ENCODE results near the gene CTF1.
"Not testable (repeated sequence)": the region's sequence is repeated elsewhere in the genome, so short reads cannot be mapped to it uniquely, and the experiment has no call there.

The CTF1 gene

DNA sequence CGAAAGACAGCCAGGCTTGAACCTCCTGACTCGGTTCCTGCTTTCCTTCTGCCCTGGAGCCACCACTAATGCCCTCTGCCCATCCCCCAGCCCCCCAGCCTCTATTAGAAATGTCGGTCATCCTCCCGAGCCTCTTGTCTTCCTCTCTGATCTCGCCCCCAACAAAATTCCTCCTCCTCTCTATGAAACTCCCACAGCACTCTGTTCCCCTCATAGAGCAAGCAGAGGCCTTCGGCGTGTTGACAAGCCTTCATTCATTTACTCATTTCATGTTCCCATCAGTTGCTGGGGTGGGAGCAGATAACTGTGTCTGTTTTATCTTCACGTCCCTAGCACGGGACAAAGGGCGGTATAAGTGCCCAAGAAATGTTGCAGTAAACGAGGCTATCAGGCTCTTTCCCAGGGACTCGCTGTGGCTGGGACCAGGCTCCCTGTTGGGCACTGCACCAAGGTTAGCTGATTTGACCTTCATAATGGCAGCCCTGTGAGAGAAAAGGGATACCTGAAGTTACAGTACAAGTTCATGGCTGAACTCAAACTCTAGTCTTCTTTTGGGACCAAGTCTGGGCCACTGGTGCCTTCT is 34.7 kb downstream of the CTF1 start:
- no peak for DNase-seq

- DNase-seq: peak; percentile 35
Measured at GRCh38 chr16:30934827-30935557, 38.6 kb downstream of the CTF1 start.

DNA sequence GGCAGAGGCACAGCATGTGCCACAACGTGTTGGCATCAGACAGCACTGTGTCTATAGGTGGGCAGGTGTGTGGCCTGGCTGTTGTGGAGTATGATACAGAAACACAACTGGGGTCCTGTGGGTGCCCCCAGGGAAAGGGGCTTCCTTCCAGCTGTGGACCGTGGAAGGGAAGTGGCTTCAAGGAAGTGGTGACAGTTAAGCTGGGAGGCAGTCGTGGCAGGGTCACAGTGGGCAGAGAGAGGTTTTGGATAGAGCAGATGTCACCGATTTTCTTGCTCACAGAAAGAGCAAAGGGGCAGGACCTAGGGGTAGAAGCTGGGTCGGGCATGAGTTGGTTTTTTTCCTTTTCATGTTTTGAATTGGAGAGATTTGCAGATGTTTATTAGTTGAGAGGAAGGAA is 41.3 kb downstream of the CTF1 start:
- DNase-seq: no peak

DNA sequence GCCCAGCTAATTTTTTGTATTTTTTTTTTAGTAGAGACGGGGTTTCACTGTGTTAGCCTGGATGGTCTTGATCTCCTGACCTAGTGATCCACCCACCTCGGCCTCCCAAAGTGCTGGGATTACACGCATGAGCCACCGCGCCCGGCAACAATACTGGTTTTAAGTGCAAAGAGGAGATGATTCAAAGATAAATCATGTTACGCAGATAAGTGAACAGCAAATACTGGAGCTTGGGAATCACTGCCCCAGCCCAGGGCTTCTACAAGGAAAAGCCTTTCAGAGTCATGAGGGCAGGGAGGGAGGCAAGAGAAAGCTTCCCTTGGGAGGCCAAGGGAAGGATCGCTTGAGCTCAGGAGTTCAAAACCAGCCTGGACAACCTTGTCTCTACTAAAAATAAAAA is 43.2 kb downstream of the CTF1 start:
- not testable (repeated sequence) for DNase-seq

GRCh38 chr16:30941600-30942425 is 45.4 kb downstream of the CTF1 start:
- DNase-seq: peak; percentile 75

GRCh38 chr16:30942426-30942806 is 46.0 kb downstream of the CTF1 start:
- no peak for DNase-seq

DNA sequence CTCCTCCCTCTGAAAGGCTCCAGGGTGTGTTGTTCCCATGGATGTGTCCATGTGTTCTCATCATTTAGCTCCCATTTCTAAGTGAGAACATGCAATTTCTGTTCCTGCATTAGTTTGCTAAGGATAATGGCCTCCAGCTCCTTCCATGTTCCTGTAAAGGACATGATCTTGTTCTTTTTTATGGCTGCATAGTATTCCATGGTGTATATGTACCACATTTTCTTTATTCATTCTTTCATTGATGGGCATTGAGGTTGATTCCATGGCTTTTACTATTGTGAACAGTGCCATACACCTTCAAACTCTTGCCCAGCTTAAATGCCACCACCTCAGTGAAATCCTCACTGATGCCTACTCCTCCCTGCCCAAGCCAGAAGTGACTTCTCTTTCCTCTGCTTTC is 47.9 kb downstream of the CTF1 start:
- no peak for DNase-seq

DNA sequence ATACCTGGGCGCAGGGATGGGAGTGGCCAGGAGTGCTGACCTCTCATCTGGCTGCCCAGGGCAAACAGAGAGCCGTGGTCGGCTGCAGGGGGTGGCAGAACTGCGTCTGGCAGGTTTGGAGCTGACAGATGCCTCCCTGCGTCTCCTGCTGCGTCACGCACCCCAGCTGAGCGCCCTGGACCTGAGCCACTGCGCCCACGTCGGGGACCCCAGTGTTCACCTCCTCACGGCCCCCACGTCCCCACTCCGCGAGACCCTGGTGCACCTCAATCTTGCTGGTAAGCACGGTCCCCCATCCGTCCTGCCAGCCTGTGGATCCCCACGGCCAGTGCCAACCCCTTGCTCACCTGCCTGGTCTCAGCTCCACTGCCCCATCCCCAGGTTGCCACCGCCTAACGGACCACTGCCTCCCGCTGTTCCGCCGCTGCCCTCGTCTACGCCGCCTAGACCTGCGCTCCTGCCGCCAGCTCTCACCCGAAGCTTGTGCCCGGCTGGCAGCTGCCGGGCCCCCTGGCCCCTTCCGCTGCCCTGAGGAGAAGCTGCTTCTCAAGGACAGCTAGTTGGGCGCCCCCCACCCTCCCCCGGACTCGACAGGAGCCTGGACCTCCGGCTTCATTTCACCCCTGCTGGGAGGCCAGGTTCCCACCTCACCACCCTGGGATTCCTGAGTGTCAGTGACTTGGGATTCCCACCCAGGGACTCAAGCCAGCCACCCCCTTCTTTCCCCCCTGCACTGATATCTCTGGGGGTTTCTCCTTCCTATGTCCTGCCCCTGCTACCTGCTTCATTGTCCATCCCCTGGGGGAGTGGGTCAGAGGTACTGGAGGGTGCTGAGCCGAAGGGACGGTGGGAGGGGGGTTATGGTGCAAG is 50.5 kb downstream of the CTF1 start:
- DNase-seq: no peak

DNA sequence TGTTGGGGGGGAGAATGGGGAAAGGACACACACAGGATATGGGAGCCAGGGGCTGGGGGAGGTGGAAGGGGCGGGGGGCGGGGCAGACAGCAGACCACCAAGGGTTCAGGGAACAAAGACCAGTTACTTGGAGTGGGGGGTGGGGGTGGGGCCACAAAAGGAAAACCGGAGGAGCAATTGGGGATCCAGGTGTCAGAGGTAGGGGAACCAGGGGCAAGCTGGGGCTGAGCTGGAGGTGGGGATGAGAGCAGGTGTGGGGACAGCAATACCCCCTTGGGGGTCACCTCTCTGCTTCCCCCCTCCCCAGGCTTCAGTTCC is 51.1 kb downstream of the CTF1 start:
- DNase-seq: no peak

DNA sequence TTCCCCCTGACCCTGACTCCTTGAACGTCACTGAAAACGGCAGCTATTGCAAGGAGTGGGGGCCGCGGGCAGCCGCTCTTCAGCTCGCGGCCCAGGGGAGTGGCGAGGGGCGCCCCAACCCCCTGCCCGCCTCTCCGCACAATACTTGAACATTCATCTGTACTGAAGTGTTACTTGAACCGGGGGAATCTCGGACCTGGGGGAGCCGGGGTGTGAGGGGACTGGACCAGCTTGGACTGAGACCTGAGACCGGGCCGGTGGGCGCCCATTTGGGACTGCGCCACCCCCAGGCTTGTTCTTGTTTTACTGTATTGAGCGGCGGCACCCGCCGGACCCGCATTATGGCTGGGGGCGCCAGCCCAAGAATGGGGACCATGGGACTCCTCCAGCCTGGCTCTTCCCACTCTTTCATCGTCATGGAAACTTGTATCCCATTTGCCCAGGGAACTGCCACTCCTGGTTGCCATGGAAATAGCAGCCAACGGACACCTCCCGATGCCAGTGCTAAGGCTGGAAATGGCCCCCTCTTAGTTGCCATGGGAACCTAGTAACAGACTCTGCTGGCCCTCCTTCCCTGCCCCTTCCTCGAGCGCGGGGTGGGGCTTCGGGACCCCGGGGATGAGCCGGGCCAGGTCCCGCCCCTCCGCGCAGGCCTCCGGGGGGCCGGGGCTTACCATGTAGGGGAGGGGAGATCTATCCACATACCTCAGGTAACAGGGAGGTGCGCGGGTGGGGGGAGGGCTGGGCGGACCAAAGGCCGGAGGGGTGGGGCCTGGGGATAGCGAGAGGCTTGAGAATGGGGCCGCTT is 51.6 kb downstream of the CTF1 start:
- peak; percentile 37 for DNase-seq

DNA sequence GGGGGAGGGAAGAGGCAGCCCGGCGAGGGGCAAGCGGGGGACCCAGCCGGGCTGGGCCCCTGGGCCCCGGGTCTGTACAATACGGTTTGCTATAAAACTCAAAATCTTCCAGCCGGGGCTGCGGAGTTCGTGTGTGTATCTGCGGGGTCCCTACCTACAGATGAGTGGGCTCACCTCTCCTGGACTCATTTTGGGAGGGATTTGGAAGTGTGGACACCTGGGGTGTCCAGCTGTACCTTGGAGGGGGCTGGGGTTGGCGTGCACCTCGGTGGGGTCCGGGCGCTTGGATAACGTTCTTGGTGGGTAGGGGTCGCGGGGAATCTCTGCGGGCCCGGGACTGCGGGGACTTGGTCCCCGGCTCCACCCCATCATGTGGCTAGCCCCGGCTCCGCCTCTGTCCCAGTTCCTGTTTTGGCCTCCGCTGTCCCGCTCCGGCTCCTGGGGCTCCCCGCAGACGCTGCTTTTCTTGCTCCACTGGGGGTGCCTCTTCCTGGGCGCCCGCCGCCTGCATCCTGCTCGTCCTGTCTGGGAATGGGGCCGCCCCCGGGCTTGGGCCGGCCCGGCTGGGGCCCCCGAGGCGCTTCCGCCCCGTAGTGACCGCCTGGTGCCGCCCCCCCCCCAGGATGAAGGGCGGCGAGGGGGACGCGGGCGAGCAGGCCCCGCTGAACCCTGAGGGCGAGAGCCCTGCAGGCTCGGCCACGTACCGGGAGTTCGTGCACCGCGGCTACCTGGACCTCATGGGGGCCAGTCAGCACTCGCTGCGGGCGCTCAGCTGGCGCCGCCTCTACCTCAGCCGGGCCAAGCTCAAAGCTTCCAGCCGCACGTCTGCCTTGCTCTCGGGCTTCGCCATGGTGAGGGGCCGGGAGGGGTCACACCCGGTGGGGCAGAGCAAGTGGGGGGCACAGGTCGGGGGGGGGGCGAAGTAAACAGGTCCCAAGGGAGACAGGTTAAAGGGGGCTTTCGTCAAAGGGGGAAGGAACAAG is 52.5 kb downstream of the CTF1 start, which contains the start of gene ORAI3:
TSS of gene ORAI3 (plus strand) at position 402 of the 983 bp plus-strand sequence. CDS start at position 624, 222 bp downstream.
- peak; percentile 45 for DNase-seq

- DNase-seq: peak; percentile 32
Measured at GRCh38 chr16:30949650-30950515, 53.5 kb downstream of the CTF1 start.

DNA sequence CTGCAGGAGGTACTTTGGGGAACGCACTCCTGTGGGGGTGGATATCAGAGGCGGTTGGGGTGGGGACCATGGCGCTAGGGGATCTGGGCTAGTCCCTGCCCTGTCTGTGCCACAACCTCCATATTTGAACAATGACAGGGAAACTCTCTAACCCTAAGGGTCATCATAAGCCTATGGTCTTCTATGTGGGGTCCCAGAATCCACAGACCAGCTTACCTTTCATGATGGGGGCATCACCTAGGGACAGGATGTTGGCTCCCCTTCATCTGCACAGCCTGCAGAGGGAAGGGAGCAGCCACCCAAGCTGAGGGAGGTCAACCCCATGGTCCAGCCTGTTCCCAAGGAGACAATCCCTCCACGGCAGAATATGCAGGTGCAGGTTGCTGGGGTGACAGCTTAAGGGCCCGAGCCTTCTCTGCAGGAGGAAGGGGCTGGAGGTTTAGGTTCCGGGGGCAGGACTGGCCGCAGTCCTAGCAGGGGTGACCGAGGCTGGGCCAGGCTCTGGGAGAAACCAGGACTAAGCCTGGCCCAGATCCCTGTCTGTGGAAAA is 54.2 kb downstream of the CTF1 start:
- DNase-seq: no peak

DNA sequence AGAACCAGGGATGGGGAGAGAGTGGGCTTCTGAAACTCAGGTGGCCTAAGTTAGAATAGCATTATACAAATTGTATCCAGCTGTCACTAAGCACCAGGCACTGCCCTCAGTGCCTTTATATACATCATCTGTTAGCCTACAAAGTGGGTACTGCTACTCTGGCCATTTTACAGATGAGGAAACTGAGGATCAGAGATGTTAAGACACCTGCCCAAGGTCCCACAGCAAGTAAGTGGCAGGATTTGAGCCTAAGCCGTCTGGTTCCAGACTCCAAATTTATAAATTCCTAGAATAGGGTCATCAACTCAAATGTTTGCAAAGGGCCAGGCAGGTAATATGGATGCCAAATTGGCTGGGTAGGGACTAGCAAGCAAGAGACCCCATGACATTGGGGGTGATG is 54.8 kb downstream of the CTF1 start:
- no peak for DNase-seq

- DNase-seq: no peak
Measured at GRCh38 chr16:30951750-30952149, 55.3 kb downstream of the CTF1 start.

DNA sequence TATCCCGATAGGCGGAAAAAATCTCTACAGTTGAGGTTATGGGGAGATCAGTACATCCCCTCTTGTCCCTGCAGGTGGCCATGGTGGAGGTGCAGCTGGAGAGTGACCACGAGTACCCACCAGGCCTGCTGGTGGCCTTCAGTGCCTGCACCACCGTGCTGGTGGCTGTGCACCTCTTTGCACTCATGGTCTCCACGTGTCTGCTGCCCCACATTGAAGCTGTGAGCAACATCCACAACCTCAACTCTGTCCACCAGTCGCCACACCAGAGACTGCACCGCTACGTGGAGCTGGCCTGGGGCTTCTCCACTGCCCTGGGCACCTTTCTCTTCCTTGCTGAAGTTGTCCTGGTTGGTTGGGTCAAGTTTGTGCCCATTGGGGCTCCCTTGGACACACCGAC is 56.7 kb downstream of the CTF1 start:
- no peak for DNase-seq

All from CD4-positive, alpha-beta T cell treated with Interleukin-17A for 1 hour (primary cell).